GM12878 (cell line): Measurements from ENCODE around the gene CAMTA1. TPM values are rescaled to one million over a fixed set of nuclear protein-coding genes. Genes with fewer than 3 reads are reported as not detected.

Source experiments
- ATAC-seq: fragments of 200-7000 bp; cut with Tn5 transposase; 3 replicates; pipeline ENCODE4 v1.9.1; 2020; ENCODE audit warnings: mild to moderate bottlenecking, moderate library complexity
- BruUV-seq: library from RNA; stranded (reverse); fragments of 400-500 nt; replicated peaks from 2 replicates; lab custom pipeline; 2021; lab: Mats Ljungman, UMichigan
- CTCF ChIA-PET: fragments of 300-600 bp; sonication (Branson Sonifier 250); formaldehyde crosslinking; extraction: SDS; loops from one replicate; lab custom pipeline; 2021; ENCODE audit warnings: inconsistent platforms; lab: Yijun Ruan, JAX
- POLR2A ChIA-PET: fragments of 350-600 bp; formaldehyde crosslinking; extraction: SDS; loops from one replicate; lab custom pipeline; 2021; ENCODE audit warnings: inconsistent platforms; lab: Charles Lee
- RAD21 ChIA-PET: fragments of 300-600 bp; sonication (Branson Sonifier 250); formaldehyde crosslinking; loops from one replicate; lab custom pipeline; 2023; ENCODE audit warnings: antibody characterized with exemption; ENCODE audit not compliant: unreplicated experiment; lab: Charles Lee
- SMC1A ChIA-PET: fragments of 300-600 bp; sonication (Branson Sonifier 250); formaldehyde crosslinking; loops from one replicate; lab custom pipeline; 2023; ENCODE audit not compliant: unreplicated experiment, uncharacterized antibody; lab: Charles Lee
- DNase-seq: peaks from one replicate; pipeline ENCODE4 v3.0.0-alpha.2; 2011; ENCODE audit warnings: low read depth, low spot score
- FAIRE-seq: peaks from 3 replicates; lab custom pipeline; 2011; peaks lifted over from hg19 to GRCh38; lab: Jason Lieb, UNC
- H2AFZ ChIP-seq: 2 replicates; pipeline ENCODE4 v1.6.0; 2011; ENCODE audit warnings: low read depth, low read length, control low read depth; ENCODE audit not compliant: control insufficient read depth
- H3K27ac ChIP-seq: 2 replicates; pipeline ENCODE4 v1.5.1; 2011; ENCODE audit warnings: control low read depth; ENCODE audit not compliant: control insufficient read depth, insufficient read depth
- H3K27me3 ChIP-seq, 2 experiments: replicated peaks in 1 of 2; 2 replicates each; pipeline versions ENCODE4 v1.6.0 to v1.6.1; 2011; ENCODE audit warnings: low read length in 1 of 2; ENCODE audit not compliant: control insufficient read depth in 2 of 2, insufficient read depth in 2 of 2
- H3K36me3 ChIP-seq, 2 experiments: 2 replicates each; pipeline ENCODE4 v1.5.1; 2011; ENCODE audit warnings: low read length in 1 of 2; ENCODE audit not compliant: control insufficient read depth in 2 of 2, insufficient read depth in 2 of 2
- H3K4me1 ChIP-seq: 2 replicates; pipeline ENCODE4 v1.6.1; 2011; ENCODE audit warnings: mild to moderate bottlenecking, low read length, moderate library complexity, mixed read lengths; ENCODE audit not compliant: control insufficient read depth, insufficient read depth
- H3K4me2 ChIP-seq: 2 replicates; pipeline ENCODE4 v1.6.0; 2011; ENCODE audit warnings: control low read depth; ENCODE audit not compliant: control insufficient read depth, insufficient read depth
- H3K4me3 ChIP-seq: fragments of 200-600 bp; sonication (generic); 2 replicates; pipeline ENCODE4 v1.5.1; 2016
- H3K79me2 ChIP-seq: 2 replicates; pipeline ENCODE4 v1.6.0; 2011; ENCODE audit warnings: low read length; ENCODE audit not compliant: control insufficient read depth, insufficient read depth
- H3K9ac ChIP-seq: 2 replicates; pipeline ENCODE4 v1.8.0; 2011; ENCODE audit warnings: low read length, control low read depth, mixed read lengths; ENCODE audit not compliant: control insufficient read depth, insufficient read depth
- H3K9me3 ChIP-seq: replicated peaks from 3 replicates; pipeline ENCODE4 v1.5.1; 2011; ENCODE audit warnings: mild to moderate bottlenecking, low read length; ENCODE audit not compliant: control insufficient read depth, insufficient read depth
- H4K20me1 ChIP-seq: 2 replicates; pipeline ENCODE4 v1.6.0; 2011; ENCODE audit not compliant: control insufficient read depth, insufficient read depth
- CHD1 ChIP-seq: IDR thresholded peaks from 2 replicates; pipeline ENCODE4 v1.6.1; 2012; ENCODE audit warnings: low read depth, low read length, improper control_type of control experiment
- DPF2 ChIP-seq: fragments of 450-650 bp; IDR thresholded peaks from 2 replicates; pipeline ENCODE4 v1.6.1; 2017; ENCODE audit warnings: mild to moderate bottlenecking
- EGR1 ChIP-seq, 2 experiments: IDR thresholded peaks; 1 replicate in 1 of 2; 2 replicates in 1 of 2; pipeline ENCODE4 v1.6.1; 2011 to 2012; ENCODE audit warnings: low read depth in 2 of 2, low read length in 2 of 2, borderline replicate concordance in 1 of 2, mild to moderate bottlenecking in 1 of 2, moderate library complexity in 1 of 2
- IKZF2 ChIP-seq, 2 experiments: fragments of 450-650 bp; IDR thresholded peaks; 2 replicates each; pipeline ENCODE4 v1.6.1; 2017; ENCODE audit warnings: mild to moderate bottlenecking in 2 of 2, moderate library complexity in 2 of 2
- IRF4 ChIP-seq: IDR thresholded peaks from 2 replicates; pipeline ENCODE4 v1.6.1; 2011; ENCODE audit warnings: low read depth, low read length
- NKRF ChIP-seq: fragments of 450-650 bp; conservative IDR thresholded peaks from 2 replicates; pipeline ENCODE4 v1.6.1; 2017; ENCODE audit warnings: mild to moderate bottlenecking, moderate library complexity
- POU2F2 ChIP-seq: IDR thresholded peaks from 3 replicates; pipeline ENCODE4 v1.6.1; 2011; ENCODE audit warnings: low read depth, mild to moderate bottlenecking, low read length, borderline replicate concordance
- SIN3A ChIP-seq: IDR thresholded peaks from 2 replicates; pipeline ENCODE4 v1.6.1; 2012; ENCODE audit warnings: low read depth, low read length, improper control_type of control experiment
- SP1 ChIP-seq: IDR thresholded peaks from one replicate; pipeline ENCODE4 v1.6.1; 2011; ENCODE audit warnings: low read depth, low read length
- TBL1XR1 ChIP-seq: IDR thresholded peaks from 2 replicates; pipeline ENCODE4 v1.6.1; 2012; ENCODE audit warnings: low read depth, low read length, improper control_type of control experiment
- YY1 ChIP-seq: IDR thresholded peaks from 2 replicates; pipeline ENCODE4 v1.6.1; 2011; ENCODE audit warnings: low read depth, mild to moderate bottlenecking, low read length
- WGBS: methylation state at CpG from one replicate; pipeline ENCODE4 v1.1.6; 2016; ENCODE audit warnings: low lambda C conversion rate; ENCODE audit not compliant: insufficient replicate concordance, insufficient coverage; ENCODE audit errors: missing lambda C conversion rate; 5-methylcytosine and 5-hydroxymethylcytosine counted together
- in situ Hi-C: fragments of 300-500 bp; cut with MboI; formaldehyde crosslinking; loops from 9 replicates; pipeline ENCODE4 v1.14.3; 2018; ENCODE audit warnings: mixed read lengths
- intact Hi-C: fragments of 100-400 bp; cut with micrococcal nuclease; formaldehyde crosslinking; loops from one replicate; pipeline ENCODE4 v1.14.2; 2022; ENCODE audit not compliant: unreplicated experiment
- polyA plus RNA-seq, 11 experiments: library from polyadenylated mRNA; depleted of rRNA in 4 of 11; unstranded in 6 of 11; stranded (reverse) in 5 of 11; fragments of >200 nt; fragmentation: Nextera tagmentation in 4 of 11; fragmentation: Illumina TruSeq in 1 of 11; extraction: Ambion mirVana in 4 of 11; extraction: Trizol in 1 of 11; gene quantifications; 1 replicate in 1 of 11; 2 replicates in 10 of 11; pipeline versions ENCODE4 v1.2.1 to v1.2.3, GENCODE V29; 2011 to 2016; ENCODE audit warnings: inconsistent platforms in 2 of 11, missing spikeins in 2 of 11, low read depth in 1 of 11
- total RNA-seq, 4 experiments: library from RNA; depleted of rRNA in 3 of 4; stranded (reverse); fragments of >200 nt in 3 of 4; fragmentation: Illumina TruSeq in 1 of 4; extraction: Trizol in 1 of 4; gene quantifications; 2 replicates each; pipeline versions ENCODE4 v1.2.1 to v1.2.3, GENCODE V29; 2013 to 2021
- TF ChIP-seq, protein P1 (sequence below): IDR thresholded peaks from 2 replicates; pipeline ENCODE4 v1.6.1; 2011; ENCODE audit warnings: borderline replicate concordance, low read depth, mild to moderate bottlenecking, moderate library complexity, mixed read lengths, low read length; ENCODE audit not compliant: insufficient read depth; ENCODE audit errors: extremely low read length

Gene CAMTA1
- total and polyA plus RNA-seq, 10 of the 15 experiments (the other 5 are each of a cell fraction or from before 2014, with no cell fraction given), result 37.7 to 148 (median 76.4) TPM

DNA sequence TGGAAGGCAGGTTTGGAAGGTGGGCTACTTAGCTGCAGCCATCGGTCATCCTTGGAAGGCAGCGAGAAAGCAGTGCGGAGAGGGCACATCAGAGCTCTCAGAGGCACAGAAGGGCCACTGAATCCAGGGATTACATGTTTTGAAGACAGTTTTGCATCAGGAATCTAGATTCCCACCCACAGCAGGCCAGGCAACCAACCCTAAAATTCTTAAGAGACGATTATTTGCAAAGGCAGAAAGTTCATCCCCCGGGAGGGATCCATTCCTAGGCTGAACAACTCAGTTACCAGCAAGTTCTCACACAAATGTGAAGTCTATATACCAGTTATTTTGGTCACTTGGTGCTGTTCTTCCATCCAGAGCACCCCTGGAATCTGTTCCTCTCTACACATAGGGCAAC, 528.6 kb downstream of the CAMTA1 start:
- TF ChIP-seq YY1 (no peak), SIN3A (no peak), IKZF2 (IDR thresholded peaks at IDR 0.05) (no peak), IRF4 (no peak)
- TF ChIP-seq, all 136 proteins: peak for 0
- POLR2A ChIA-PET, result no interaction called here
- 32% methylated on average over 5 of the region's 5 CpGs for WGBS
- H3K4me2 ChIP-seq, result no peak overlapping the region
- intact Hi-C loops (no loop called here), in situ Hi-C loops (no loop called here)
- SMC1A ChIA-PET, result interaction anchor here (0.6 kb wide), 1 partner anchor 11 kb away, joined by 3 read pairs; no protein-coding TSS in a partner anchor
- ATAC-seq (no peak), DNase-seq (no peak), FAIRE-seq (no peak)
- no peaks in the 10 kb centered on the region for H3K4me1 ChIP-seq
- H3K4me3 ChIP-seq, result no peak overlapping the region
- H3K27ac ChIP-seq, result no peak overlapping the region
- BruUV-seq, result no TSS peak
- H2AFZ ChIP-seq, result no peak overlapping the region
- CTCF ChIA-PET, result no interaction called here
- no peaks in the 10 kb centered on the region for H4K20me1 ChIP-seq
- RAD21 ChIA-PET, result no interaction called here
- no peak overlapping the region for H3K9ac ChIP-seq
- no peaks in the 10 kb centered on the region; the same call in 2 of the 3 replicates for H3K9me3 ChIP-seq
- H3K27me3 ChIP-seq, result no peaks in the 10 kb centered on the region; a peak in 2 of 4 replicates
- no peaks in the 10 kb centered on the region for H3K36me3 ChIP-seq
- H3K79me2 ChIP-seq, result no peaks in the 10 kb centered on the region

DNA sequence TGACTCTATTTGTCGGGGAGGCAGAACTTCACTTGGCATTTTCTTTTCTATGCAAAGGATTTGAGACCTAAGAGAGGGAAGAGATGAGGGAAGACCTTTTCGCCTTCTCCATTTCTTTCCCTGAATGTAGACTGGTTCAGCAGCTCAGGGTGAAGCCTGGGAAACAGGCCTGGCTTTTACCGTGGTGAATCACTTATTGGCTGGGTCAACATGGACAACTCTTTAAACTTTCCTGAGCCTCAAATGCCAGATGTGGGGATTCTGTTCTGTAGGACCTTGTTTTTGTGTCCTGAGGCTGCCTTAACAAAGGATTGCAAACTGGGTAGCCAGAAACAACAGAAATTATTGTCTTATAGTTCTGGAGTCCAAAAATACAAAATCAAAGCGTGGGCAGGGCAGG, 530.1 kb downstream of the CAMTA1 start:
- Histone ChIP-seq H3K4me2 (no peak overlapping the region), H3K9me3 (no peaks in the 10 kb centered on the region; the same call in 2 of the 3 replicates), H2AFZ (no peak overlapping the region), H3K79me2 (no peaks in the 10 kb centered on the region), H3K27me3 (no peaks in the 10 kb centered on the region; a peak in 2 of 4 replicates), H4K20me1 (no peaks in the 10 kb centered on the region), H3K4me3 (no peak overlapping the region), H3K27ac (no peak overlapping the region), H3K9ac (no peak overlapping the region), H3K36me3 (no peaks in the 10 kb centered on the region), H3K4me1 (no peaks in the 10 kb centered on the region)
- SMC1A ChIA-PET, result interaction anchor here (0.8 kb wide), 1 partner anchor 14 kb away, joined by 3 read pairs; no protein-coding TSS in a partner anchor
- WGBS, result 3% methylated on average over 4 of the region's 4 CpGs
- POLR2A ChIA-PET, result no interaction called here
- intact Hi-C loops (no loop called here), in situ Hi-C loops (no loop called here)
- no peak for DNase-seq
- FAIRE-seq, result no peak
- RAD21 ChIA-PET, result no interaction called here
- no peak for ATAC-seq
- BruUV-seq, result no TSS peak
- CTCF ChIA-PET, result no interaction called here
- no peak for TF ChIP-seq CHD1
- no peak for TF ChIP-seq NKRF
- no peak for TF ChIP-seq TBL1XR1
- TF ChIP-seq, protein P1, sequence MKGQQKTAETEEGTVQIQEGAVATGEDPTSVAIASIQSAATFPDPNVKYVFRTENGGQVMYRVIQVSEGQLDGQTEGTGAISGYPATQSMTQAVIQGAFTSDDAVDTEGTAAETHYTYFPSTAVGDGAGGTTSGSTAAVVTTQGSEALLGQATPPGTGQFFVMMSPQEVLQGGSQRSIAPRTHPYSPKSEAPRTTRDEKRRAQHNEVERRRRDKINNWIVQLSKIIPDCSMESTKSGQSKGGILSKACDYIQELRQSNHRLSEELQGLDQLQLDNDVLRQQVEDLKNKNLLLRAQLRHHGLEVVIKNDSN, result no peak
- no peak for TF ChIP-seq SP1
- no peak for TF ChIP-seq IKZF2 (IDR thresholded peaks at IDR 0.05)
- TF ChIP-seq DPF2, result no peak
- TF ChIP-seq EGR1 (IDR thresholded peaks at IDR 0.05; ENCODE audit: borderline replicate concordance in 1 of 2, low read depth in 2 of 2, low read length in 2 of 2), result no peak
- no peak for TF ChIP-seq POU2F2
